Body of pancreas (tissue), 4 donors: Measurements from ENCODE around the gene CDA. TPM values are rescaled to one million over a fixed set of nuclear protein-coding genes. Genes with fewer than 3 reads are reported as not detected.
A peak's percentile ranks its signal among the peaks of the same experiment; 100 is the strongest.

Experiments
- ATAC-seq: fragments of 150-250 bp; one replicate; pipeline ENCODE4 v1.9.1; 2016
- DNase-seq, 4 donors: peaks; one replicate each; pipeline ENCODE4 v3.0.0-alpha.2; 2019
- H3K27ac ChIP-seq, 4 donors: fragments of 200-600 bp; sonication (generic); 1 replicate in 3 of 4; 2 replicates in 1 of 4; pipeline versions ENCODE4 v1.5.1 to v1.6.1; 2016 to 2019; ENCODE audit warnings: mild to moderate bottlenecking in 1 of 4, mixed read lengths in 1 of 4, moderate library complexity in 1 of 4
- H3K27me3 ChIP-seq, 2 donors: fragments of 200-600 bp; sonication (generic); one replicate each; pipeline ENCODE4 v1.6.0; 2016; ENCODE audit warnings: mild to moderate bottlenecking in 1 of 2
- H3K36me3 ChIP-seq, 2 donors: fragments of 200-600 bp; sonication (generic); replicated peaks in 1 of 2; 2 replicates each; pipeline ENCODE4 v1.5.1; 2016; ENCODE audit warnings: low read depth in 2 of 2; ENCODE audit not compliant: insufficient read depth in 1 of 2
- H3K4me1 ChIP-seq: fragments of 200-600 bp; sonication (generic); one replicate; pipeline ENCODE4 v1.6.0; 2016
- H3K4me3 ChIP-seq, 2 donors: fragments of 200-600 bp; sonication (generic); 1 replicate in 1 of 2; 2 replicates in 1 of 2; pipeline ENCODE4 v1.5.1; 2016 to 2019
- H3K9me3 ChIP-seq, 3 donors: fragments of 200-600 bp; sonication (generic); 1 replicate in 2 of 3; 2 replicates in 1 of 3; pipeline ENCODE4 v1.5.1; 2016
- POLR2A ChIP-seq, 3 donors: fragments of 450-650 bp; IDR thresholded peaks; one replicate each; pipeline ENCODE4 v1.6.1; 2016; ENCODE audit warnings: antibody characterized with exemption in 3 of 3, mild to moderate bottlenecking in 2 of 3
- WGBS, 2 donors: methylation state at CpG; one replicate each; pipeline ENCODE4 v1.1.5; 2017; 5-methylcytosine and 5-hydroxymethylcytosine counted together
- intact Hi-C: fragments of 100-400 bp; cut with DNase I; formaldehyde crosslinking; loops from one replicate; pipeline ENCODE4 v1.15.1; 2023
- total RNA-seq, 2 donors: library from RNA; depleted of rRNA; stranded (reverse); fragments of >200 nt; gene quantifications; one replicate each; pipeline ENCODE4 v1.1.0, GENCODE V29; 2016
- TF ChIP-seq, protein P1 (sequence below), 7 experiments: fragments of 450-650 bp in 4 of 7; fragments of 200-600 bp in 3 of 7; sonication (generic) in 3 of 7; IDR thresholded peaks; one replicate each; pipeline ENCODE4 v1.5.1; 2016 to 2019; ENCODE audit warnings: antibody characterized with exemption in 7 of 7

CDA gene
- total RNA-seq, 2 donors from 2014 or later = not detected

- Histone ChIP-seq H3K27ac (no peak overlapping the region), H3K36me3 (no peaks in the 10 kb centered on the region), H3K9me3 (no peaks in the 10 kb centered on the region), H3K27me3 (no peaks in the 10 kb centered on the region), H3K4me3 (no peak overlapping the region), H3K4me1 (no peaks in the 10 kb centered on the region)
- no peak for TF ChIP-seq POLR2A (IDR thresholded peaks at IDR 0.05)
- TF ChIP-seq, protein P1, sequence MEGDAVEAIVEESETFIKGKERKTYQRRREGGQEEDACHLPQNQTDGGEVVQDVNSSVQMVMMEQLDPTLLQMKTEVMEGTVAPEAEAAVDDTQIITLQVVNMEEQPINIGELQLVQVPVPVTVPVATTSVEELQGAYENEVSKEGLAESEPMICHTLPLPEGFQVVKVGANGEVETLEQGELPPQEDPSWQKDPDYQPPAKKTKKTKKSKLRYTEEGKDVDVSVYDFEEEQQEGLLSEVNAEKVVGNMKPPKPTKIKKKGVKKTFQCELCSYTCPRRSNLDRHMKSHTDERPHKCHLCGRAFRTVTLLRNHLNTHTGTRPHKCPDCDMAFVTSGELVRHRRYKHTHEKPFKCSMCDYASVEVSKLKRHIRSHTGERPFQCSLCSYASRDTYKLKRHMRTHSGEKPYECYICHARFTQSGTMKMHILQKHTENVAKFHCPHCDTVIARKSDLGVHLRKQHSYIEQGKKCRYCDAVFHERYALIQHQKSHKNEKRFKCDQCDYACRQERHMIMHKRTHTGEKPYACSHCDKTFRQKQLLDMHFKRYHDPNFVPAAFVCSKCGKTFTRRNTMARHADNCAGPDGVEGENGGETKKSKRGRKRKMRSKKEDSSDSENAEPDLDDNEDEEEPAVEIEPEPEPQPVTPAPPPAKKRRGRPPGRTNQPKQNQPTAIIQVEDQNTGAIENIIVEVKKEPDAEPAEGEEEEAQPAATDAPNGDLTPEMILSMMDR (IDR thresholded peaks at IDR 0.05) = no peak
- ATAC-seq = no peak
- 65 to 67% methylated on average over 1 of the region's 1 CpG for WGBS, 2 donors
- no peak for DNase-seq
- intact Hi-C loops = no loop called here
Measured at GRCh38 chr1:20573987-20574386, 14.9 kb upstream of the CDA start.

GRCh38 chr1:20574686-20575540, 14.0 kb upstream of the CDA start:
- Histone ChIP-seq H3K4me3 (no peak overlapping the region), H3K36me3 (no peaks in the 10 kb centered on the region), H3K4me1 (no peaks in the 10 kb centered on the region), H3K27me3 (no peaks in the 10 kb centered on the region), H3K9me3 (no peaks in the 10 kb centered on the region), H3K27ac (no peak overlapping the region)
- peak; percentile 47 for ATAC-seq
- peak; percentile 58 to 77 (median 66) for DNase-seq
- intact Hi-C loops = no loop called here
- 23 to 24% methylated on average over 18 of the region's 18 CpGs for WGBS, 2 donors
- TF ChIP-seq, protein P1 (IDR thresholded peaks at IDR 0.05) = peak; percentile 15 to 51 (median 35)
- TF ChIP-seq POLR2A (IDR thresholded peaks at IDR 0.05) = no peak

- H3K27ac ChIP-seq = no peak overlapping the region
- ATAC-seq (no peak), DNase-seq (no peak)
- intact Hi-C loops = no loop called here
- H3K36me3 ChIP-seq = no peaks in the 10 kb centered on the region
- H3K4me1 ChIP-seq = no peaks in the 10 kb centered on the region
- H3K9me3 ChIP-seq = no peaks in the 10 kb centered on the region
- TF ChIP-seq POLR2A (IDR thresholded peaks at IDR 0.05) = no peak
- TF ChIP-seq, protein P1 (IDR thresholded peaks at IDR 0.05) = no peak
- WGBS, 2 donors = 51 to 58% methylated on average over 9 to 10 of the region's 10 CpGs
- H3K4me3 ChIP-seq = no peak overlapping the region
- H3K27me3 ChIP-seq = no peaks in the 10 kb centered on the region
Measured at GRCh38 chr1:20575541-20576336, 13.2 kb upstream of the CDA start.

DNA sequence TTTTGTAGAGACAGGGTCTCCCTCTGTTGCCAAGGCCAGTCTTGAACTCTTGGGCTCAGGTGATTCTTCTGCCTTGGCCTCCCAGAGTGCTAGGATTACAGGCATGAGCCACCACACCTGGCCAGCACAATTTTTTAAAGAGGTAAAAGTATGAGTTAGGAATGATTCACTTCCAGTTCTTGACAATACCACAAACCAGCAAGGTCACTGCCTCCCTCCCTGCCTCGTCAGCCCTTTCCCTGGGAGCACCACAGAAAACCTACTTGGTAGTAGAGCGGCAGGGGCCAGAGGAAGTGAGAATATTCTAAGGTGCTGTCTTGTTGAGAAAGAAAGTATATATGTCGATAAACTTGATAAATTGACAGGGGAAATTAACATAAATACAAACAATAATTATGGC, 10.8 kb upstream of the CDA start:
- Histone ChIP-seq H3K36me3 (no peaks in the 10 kb centered on the region), H3K9me3 (no peaks in the 10 kb centered on the region), H3K4me1 (no peaks in the 10 kb centered on the region), H3K27ac (no peak overlapping the region), H3K27me3 (no peaks in the 10 kb centered on the region), H3K4me3 (no peak overlapping the region)
- 69 to 77% methylated on average over 3 of the region's 3 CpGs for WGBS, 2 donors
- intact Hi-C loops = no loop called here
- no peak for DNase-seq
- no peak for TF ChIP-seq POLR2A (IDR thresholded peaks at IDR 0.05)
- TF ChIP-seq, protein P1 (IDR thresholded peaks at IDR 0.05) = no peak
- no peak for ATAC-seq
